WTC11 (cell line): ENCODE data around the gene CPVL. TPM values are rescaled to one million over a fixed set of nuclear protein-coding genes. Genes with fewer than 3 reads are reported as not detected.

Experiments
- ATAC-seq: fragments of 200-7000 bp; cut with Tn5 transposase; 2 replicates; pipeline ENCODE4 v1.10.0; 2021; ENCODE audit warnings: mild to moderate bottlenecking, moderate library complexity
- CTCF ChIA-PET: fragments of 300-600 bp; sonication (Branson Sonifier 250); formaldehyde crosslinking; loops from one replicate; lab custom pipeline; 2021; ENCODE audit warnings: antibody characterized with exemption; lab: Charles Lee
- POLR2A ChIA-PET: fragments of 350-600 bp; sonication (Branson Sonifier 250); formaldehyde crosslinking; loops from one replicate; lab custom pipeline; 2021; ENCODE audit warnings: antibody characterized with exemption; lab: Charles Lee
- DNase-seq: peaks from one replicate; pipeline ENCODE4 v3.0.0; 2021; ENCODE audit warnings: low spot score
- H3K27ac Mint-ChIP-seq: 2 replicates; pipeline ENCODE4 v1.8.0; 2021; ENCODE audit warnings: mixed read lengths
- H3K27me3 Mint-ChIP-seq: 2 replicates; pipeline ENCODE4 v1.8.0; 2021; ENCODE audit warnings: low read depth, mild to moderate bottlenecking, moderate library complexity, mixed read lengths
- H3K36me3 Mint-ChIP-seq: 2 replicates; pipeline ENCODE4 v1.8.0; 2021; ENCODE audit warnings: mixed read lengths
- H3K4me1 Mint-ChIP-seq: 2 replicates; pipeline ENCODE4 v1.8.0; 2022; ENCODE audit warnings: mixed read lengths
- H3K4me3 Mint-ChIP-seq: 2 replicates; pipeline ENCODE4 v1.8.0; 2021; ENCODE audit warnings: mild to moderate bottlenecking, moderate library complexity, mixed read lengths
- H3K9me3 Mint-ChIP-seq: 2 replicates; pipeline ENCODE4 v1.8.0; 2021; ENCODE audit warnings: mixed read lengths
- AFF4 ChIP-seq: sonication (generic); formaldehyde crosslinking; IDR thresholded peaks from 2 replicates; pipeline ENCODE4 v1.8.1; 2023; ENCODE audit warnings: mild to moderate bottlenecking, missing genetic modification reagents, borderline replicate concordance
- ARID4B ChIP-seq: sonication (generic); formaldehyde crosslinking; IDR thresholded peaks from 2 replicates; pipeline ENCODE4 v1.8.0; 2023; ENCODE audit warnings: missing genetic modification reagents, mild to moderate bottlenecking, borderline replicate concordance
- ATF2 ChIP-seq: sonication (generic); formaldehyde crosslinking; IDR thresholded peaks from 2 replicates; pipeline ENCODE4 v1.8.1; 2022; ENCODE audit warnings: low read depth, missing genetic modification reagents, borderline replicate concordance
- FOXP1 ChIP-seq: sonication (generic); formaldehyde crosslinking; IDR thresholded peaks from 2 replicates; pipeline ENCODE4 v1.8.0; 2022; ENCODE audit warnings: missing genetic modification reagents, mild to moderate bottlenecking, moderate library complexity, borderline replicate concordance
- GABPB1 ChIP-seq: sonication (generic); formaldehyde crosslinking; IDR thresholded peaks from 2 replicates; pipeline ENCODE4 v1.8.1; 2023; ENCODE audit warnings: mild to moderate bottlenecking, missing genetic modification reagents
- MLX ChIP-seq: sonication (generic); formaldehyde crosslinking; IDR thresholded peaks from 2 replicates; pipeline ENCODE4 v1.8.1; 2023; ENCODE audit warnings: mild to moderate bottlenecking, missing genetic modification reagents, moderate library complexity
- NR1H2 ChIP-seq: sonication (generic); formaldehyde crosslinking; IDR thresholded peaks from 2 replicates; pipeline ENCODE4 v1.9.0; 2021; ENCODE audit warnings: mild to moderate bottlenecking, moderate library complexity, missing genetic modification reagents
- OVOL2 ChIP-seq: fragments of 250-450 bp; sonication (Bioruptor Pico); IDR thresholded peaks from 2 replicates; pipeline ENCODE4 v1.9.0; 2021; ENCODE audit warnings: mild to moderate bottlenecking, borderline replicate concordance
- SMAD3 ChIP-seq: sonication (generic); formaldehyde crosslinking; IDR thresholded peaks from 2 replicates; pipeline ENCODE4 v1.8.0; 2022; ENCODE audit warnings: missing genetic modification reagents, mild to moderate bottlenecking, borderline replicate concordance
- SOX15 ChIP-seq: fragments of 250-450 bp; sonication (Bioruptor Pico); IDR thresholded peaks from 2 replicates; pipeline ENCODE4 v1.9.0; 2021; ENCODE audit warnings: mild to moderate bottlenecking
- SP1 ChIP-seq: sonication (generic); formaldehyde crosslinking; conservative IDR thresholded peaks from 2 replicates; pipeline ENCODE4 v1.8.1; 2022; ENCODE audit warnings: missing genetic modification reagents
- ZNF263 ChIP-seq: sonication (generic); formaldehyde crosslinking; IDR thresholded peaks from 2 replicates; pipeline ENCODE4 v1.8.1; 2022; ENCODE audit warnings: low read depth, mild to moderate bottlenecking, moderate library complexity, missing genetic modification reagents
- ZNF671 ChIP-seq: fragments of 250-450 bp; sonication (Bioruptor Pico); IDR thresholded peaks from 2 replicates; pipeline ENCODE4 v1.8.0; 2021; ENCODE audit warnings: mild to moderate bottlenecking
- ZSCAN18 ChIP-seq: fragments of 250-450 bp; sonication (Bioruptor Pico); IDR thresholded peaks from 2 replicates; pipeline ENCODE4 v2.1.2; 2022; ENCODE audit warnings: mild to moderate bottlenecking, moderate library complexity
- total RNA-seq: library from RNA; stranded (reverse); gene quantifications from 3 replicates; pipeline ENCODE4 v1.2.3, GENCODE V29; 2021

CPVL gene
- total RNA-seq, 1 experiment from 2014 or later, result 34.2 TPM

- no peak for TF ChIP-seq MLX (CRISPR knock-in tag)
These were observed 170.3 kb downstream of the CPVL start (continued) for GRCh38 chr7:28976022-28976421.

GRCh38 chr7:28973591-28973990, 172.7 kb downstream of the CPVL start:
- Mint-ChIP-seq H3K27me3 (no peaks in the 10 kb centered on the region; the same call in 1 of the 2 replicates), H3K4me1 (no peaks in the 10 kb centered on the region), H3K27ac (no peak overlapping the region), H3K4me3 (no peak overlapping the region), H3K9me3 (peaks cover 16% of the 10 kb centered on the region), H3K36me3 (peaks cover 3% of the 10 kb centered on the region; the same call in 1 of the 2 replicates)
- ChIA-PET CTCF (no interaction called here), POLR2A (no interaction called here)
- no peak for DNase-seq
- ATAC-seq, result no peak
- TF ChIP-seq GABPB1 (CRISPR knock-in tag), result no peak
- no peak for TF ChIP-seq FOXP1
- TF ChIP-seq SP1 (CRISPR knock-in tag), result no peak
- no peak for TF ChIP-seq MLX (CRISPR knock-in tag)
- no peak for TF ChIP-seq ZNF671 (CRISPR knock-in tag)
- no peak for TF ChIP-seq SOX15
- no peak for TF ChIP-seq SMAD3
- TF ChIP-seq ZNF263, result no peak
- no peak for TF ChIP-seq AFF4 (CRISPR knock-in tag)
- TF ChIP-seq ZSCAN18 (CRISPR knock-in tag), result no peak
- TF ChIP-seq ARID4B, result no peak
- no peak for TF ChIP-seq OVOL2 (CRISPR knock-in tag)
- no peak for TF ChIP-seq NR1H2
- TF ChIP-seq ATF2 (CRISPR knock-in tag), result no peak
